Measurements from ENCODE around the gene MFF. TPM values are rescaled to one million over a fixed set of nuclear protein-coding genes. Genes with fewer than 3 reads are reported as not detected.

Gene MFF
- total RNA-seq, 1 donor, result 96.9 TPM

DNA sequence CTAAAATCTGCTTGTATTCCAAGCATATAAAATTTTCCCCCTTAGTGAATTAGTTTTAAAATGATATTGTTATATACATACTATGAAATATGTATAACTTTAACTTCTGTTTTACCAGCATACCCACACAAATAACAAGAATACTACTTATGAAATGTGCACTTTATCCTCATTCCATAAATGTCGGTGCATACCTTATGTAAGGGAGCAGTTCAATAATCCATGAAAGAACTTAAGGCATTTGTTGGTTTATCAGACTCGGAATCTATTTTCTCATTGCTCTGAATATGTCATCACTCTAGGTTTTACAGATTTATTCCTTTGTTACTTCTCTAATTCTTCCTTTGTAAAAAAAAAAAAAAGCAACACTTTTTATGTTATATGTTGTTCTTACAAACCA lies 12.5 kb upstream of the MFF start:
- TF ChIP-seq, protein P1, sequence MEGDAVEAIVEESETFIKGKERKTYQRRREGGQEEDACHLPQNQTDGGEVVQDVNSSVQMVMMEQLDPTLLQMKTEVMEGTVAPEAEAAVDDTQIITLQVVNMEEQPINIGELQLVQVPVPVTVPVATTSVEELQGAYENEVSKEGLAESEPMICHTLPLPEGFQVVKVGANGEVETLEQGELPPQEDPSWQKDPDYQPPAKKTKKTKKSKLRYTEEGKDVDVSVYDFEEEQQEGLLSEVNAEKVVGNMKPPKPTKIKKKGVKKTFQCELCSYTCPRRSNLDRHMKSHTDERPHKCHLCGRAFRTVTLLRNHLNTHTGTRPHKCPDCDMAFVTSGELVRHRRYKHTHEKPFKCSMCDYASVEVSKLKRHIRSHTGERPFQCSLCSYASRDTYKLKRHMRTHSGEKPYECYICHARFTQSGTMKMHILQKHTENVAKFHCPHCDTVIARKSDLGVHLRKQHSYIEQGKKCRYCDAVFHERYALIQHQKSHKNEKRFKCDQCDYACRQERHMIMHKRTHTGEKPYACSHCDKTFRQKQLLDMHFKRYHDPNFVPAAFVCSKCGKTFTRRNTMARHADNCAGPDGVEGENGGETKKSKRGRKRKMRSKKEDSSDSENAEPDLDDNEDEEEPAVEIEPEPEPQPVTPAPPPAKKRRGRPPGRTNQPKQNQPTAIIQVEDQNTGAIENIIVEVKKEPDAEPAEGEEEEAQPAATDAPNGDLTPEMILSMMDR (IDR thresholded peaks at IDR 0.05; ENCODE audit: insufficient read depth, low read length), result no peak
- no peak for DNase-seq (ENCODE audit: low read depth)
- H3K4me3 ChIP-seq (ENCODE audit: low read depth, low read length), result no peak overlapping the region

DNA sequence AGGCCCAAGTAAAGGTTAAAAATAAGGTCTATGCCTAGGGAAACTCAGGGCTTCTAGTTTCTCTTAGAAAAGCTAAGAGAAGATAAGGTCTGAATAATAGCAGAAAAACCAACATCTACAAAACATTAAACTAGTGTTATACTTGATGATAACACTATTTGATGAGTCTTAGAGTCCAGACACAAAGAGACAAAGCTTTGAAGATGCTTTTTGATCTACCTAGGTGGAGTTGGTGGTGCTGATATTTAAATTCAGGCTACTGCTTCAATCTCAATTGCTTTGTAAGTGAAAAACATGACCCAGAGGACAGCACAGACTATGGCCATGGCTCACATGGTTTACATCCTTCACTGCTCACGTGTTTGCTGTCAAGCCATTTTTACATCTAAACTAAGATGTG lies 11.7 kb upstream of the MFF start:
- no peak for DNase-seq (ENCODE audit: low read depth)
- no peak overlapping the region for H3K4me3 ChIP-seq (ENCODE audit: low read depth, low read length)
- TF ChIP-seq, protein P1 (IDR thresholded peaks at IDR 0.05; ENCODE audit: insufficient read depth, low read length), result no peak

DNA sequence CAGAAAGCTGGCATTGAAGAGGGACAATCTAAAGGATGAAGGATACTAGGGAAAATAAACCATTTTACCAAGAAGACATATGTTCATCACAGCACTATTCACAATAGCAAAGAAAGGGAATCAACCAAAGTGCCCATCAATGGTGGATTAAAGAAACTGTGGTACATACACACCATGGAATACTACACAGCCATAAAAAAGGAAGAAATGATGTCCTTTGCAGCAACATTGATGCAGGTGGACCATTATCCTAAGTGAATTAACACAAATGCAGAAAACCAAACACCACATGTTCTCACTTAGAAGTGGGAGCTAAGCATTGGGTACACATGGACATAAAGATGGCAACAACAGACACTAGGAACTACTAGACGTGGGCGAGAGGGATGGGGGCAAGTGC lies 7.2 kb upstream of the MFF start:
- no peak for DNase-seq (ENCODE audit: low read depth)
- TF ChIP-seq, protein P1 (IDR thresholded peaks at IDR 0.05; ENCODE audit: insufficient read depth, low read length), result no peak
- no peak overlapping the region for H3K4me3 ChIP-seq (ENCODE audit: low read depth, low read length)

DNA sequence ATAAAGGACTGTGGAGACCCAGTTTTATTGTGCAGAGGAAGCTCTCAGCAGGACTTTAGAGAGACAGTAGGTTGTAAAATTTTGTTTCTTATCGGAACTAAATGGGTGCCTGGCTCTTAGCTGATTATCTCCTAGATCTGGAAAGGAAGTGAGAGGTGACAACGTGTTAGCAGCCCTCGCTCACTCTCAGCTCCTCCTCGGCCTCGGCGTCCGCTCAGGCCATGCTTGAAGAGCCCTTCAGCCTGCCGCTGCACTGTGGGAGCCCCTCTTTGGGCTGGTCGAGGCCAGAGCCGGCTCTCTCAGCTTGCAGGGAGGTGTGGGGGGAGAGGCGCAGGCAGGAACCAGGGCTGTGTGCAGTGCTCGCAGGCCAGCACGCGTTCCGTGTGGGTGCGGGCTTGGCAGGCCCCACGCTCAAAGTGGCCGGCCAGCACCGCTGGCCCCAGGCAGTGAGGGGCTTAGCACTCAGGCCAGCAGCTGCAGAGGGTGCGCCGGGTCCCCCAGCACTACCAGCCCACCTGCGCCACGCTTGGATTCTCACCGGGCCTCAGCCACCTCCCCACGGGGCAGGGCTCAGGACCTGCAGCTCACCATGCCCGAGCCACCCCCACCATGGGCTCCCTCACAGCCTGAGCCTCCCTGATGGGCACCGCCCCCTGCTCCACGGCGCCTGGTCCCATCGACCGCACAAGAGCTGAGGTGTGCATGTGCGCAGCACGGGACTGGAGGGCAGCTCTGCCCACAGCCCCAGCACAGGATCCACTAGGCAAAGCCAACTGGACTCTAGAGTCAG lies 4.6 kb upstream of the MFF start:
- TF ChIP-seq, protein P1 (IDR thresholded peaks at IDR 0.05; ENCODE audit: insufficient read depth, low read length), result no peak
- DNase-seq (ENCODE audit: low read depth), result no peak
- no peak overlapping the region for H3K4me3 ChIP-seq (ENCODE audit: low read depth, low read length)

DNA sequence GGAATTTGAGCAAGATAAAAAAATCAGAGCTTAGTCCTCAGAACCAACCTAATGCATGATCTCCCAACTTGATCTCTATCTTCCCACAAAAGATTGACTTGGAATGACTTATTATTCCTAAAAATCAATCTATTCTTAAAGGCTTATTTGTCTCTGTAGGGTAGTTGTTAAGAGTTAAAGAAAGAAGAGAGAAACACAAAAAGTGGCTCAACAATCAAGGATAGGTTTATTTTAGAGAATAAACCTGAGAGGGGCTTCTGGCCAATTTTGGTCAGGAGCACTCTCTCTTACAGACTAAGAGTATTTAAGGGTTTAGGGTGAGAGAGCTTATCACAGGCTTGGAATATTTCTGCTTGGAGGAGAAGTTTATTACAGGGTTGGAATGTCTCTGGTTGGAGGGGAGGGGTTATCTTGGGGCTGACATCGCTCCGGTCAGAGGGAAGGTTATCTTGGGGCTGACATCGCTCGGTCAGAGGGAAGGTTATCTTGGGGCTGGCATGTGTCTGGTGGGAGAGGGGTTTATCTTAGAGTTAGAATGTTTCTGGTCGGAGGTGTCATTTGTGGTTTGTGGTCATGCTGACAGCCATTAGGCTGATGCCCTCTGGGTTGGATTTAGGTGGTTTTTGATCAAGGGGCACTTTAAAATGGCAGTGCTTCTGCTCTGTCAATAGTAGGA lies 2.4 kb upstream of the MFF start:
- TF ChIP-seq, protein P1 (IDR thresholded peaks at IDR 0.05; ENCODE audit: insufficient read depth, low read length), result no peak
- no peak for DNase-seq (ENCODE audit: low read depth)
- no peak overlapping the region for H3K4me3 ChIP-seq (ENCODE audit: low read depth, low read length)

DNA sequence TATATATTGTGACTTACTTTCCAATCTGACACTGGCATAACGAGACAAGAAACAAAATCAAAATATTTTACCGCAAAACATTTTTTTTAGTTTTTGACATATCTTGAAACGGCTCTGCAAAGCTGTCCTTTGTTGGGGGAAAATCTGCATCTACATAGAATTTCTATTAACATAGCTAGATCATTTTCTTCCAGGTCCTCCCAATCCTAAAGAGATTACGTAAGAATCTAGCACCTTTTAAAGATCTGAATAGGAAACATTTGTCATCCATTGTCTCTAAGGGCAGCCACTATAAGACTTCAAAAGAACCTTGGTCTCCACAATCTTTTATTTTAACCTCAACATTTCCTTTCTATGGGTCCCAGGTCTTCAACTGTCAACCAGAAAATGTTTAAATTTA lies 1.2 kb upstream of the MFF start:
- H3K4me3 ChIP-seq (ENCODE audit: low read depth, low read length), result no peak overlapping the region
- TF ChIP-seq, protein P1 (IDR thresholded peaks at IDR 0.05; ENCODE audit: insufficient read depth, low read length), result no peak
- no peak for DNase-seq (ENCODE audit: low read depth)

Data from fibroblast of the aortic adventitia (primary cell).